HEK293 (cell line): ENCODE data around the gene BAIAP2.

Experiments
- FEZF1 ChIP-seq: fragments of 450-650 bp; formaldehyde crosslinking; IDR thresholded peaks from 2 replicates; pipeline ENCODE4 v1.5.1; 2016; ENCODE audit warnings: missing biosample characterization, missing genetic modification characterization
- ZNF140 ChIP-seq: fragments of 450-650 bp; formaldehyde crosslinking; IDR thresholded peaks from 2 replicates; pipeline ENCODE4 v1.5.1; 2016; ENCODE audit warnings: missing biosample characterization, missing genetic modification characterization
- ZNF157 ChIP-seq: fragments of 450-650 bp; formaldehyde crosslinking; IDR thresholded peaks from 2 replicates; pipeline ENCODE4 v1.5.1; 2016; ENCODE audit warnings: missing biosample characterization, missing genetic modification characterization
- ZNF302 ChIP-seq: fragments of 450-650 bp; formaldehyde crosslinking; IDR thresholded peaks from 2 replicates; pipeline ENCODE4 v1.5.1; 2016; ENCODE audit warnings: missing biosample characterization, missing genetic modification characterization, low read depth
- ZNF747 ChIP-seq: fragments of 450-650 bp; formaldehyde crosslinking; IDR thresholded peaks from 2 replicates; pipeline ENCODE4 v1.5.1; 2016; ENCODE audit warnings: missing biosample characterization, missing genetic modification characterization
- ZNF830 ChIP-seq: fragments of 450-650 bp; IDR thresholded peaks from 2 replicates; pipeline ENCODE4 v1.5.0; 2018; ENCODE audit warnings: missing biosample characterization, missing genetic modification characterization, low read depth, mild to moderate bottlenecking, moderate library complexity
- TF ChIP-seq, protein P1 (sequence below): fragments of 450-650 bp; formaldehyde crosslinking; IDR thresholded peaks from 2 replicates; pipeline ENCODE4 v1.5.1; 2016; ENCODE audit warnings: missing biosample characterization, missing genetic modification characterization

DNA sequence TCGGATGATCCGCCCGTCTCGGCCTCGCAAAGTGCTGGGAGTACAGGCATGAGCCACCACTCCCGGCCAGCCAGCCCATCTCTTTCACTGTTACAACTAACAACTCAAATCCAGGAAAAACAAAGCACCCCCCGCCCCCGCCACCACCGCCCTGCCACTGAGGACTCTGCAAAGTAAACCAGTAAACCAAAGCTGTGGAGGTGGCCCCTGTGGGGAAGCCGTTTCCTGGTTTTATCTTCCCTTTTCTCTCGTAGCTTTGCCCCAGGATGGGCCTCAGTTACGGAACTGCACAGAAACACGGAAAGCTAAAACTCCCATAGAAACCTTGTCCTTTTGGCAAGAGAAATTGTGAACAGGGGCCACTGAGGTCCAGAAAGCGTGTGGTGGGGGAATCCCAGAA is 25.8 kb upstream of the BAIAP2 start:
- no peak for TF ChIP-seq ZNF140 (tag by site-specific recombination)
- no peak for TF ChIP-seq ZNF302 (tag by site-specific recombination)
- no peak for TF ChIP-seq ZNF157
- TF ChIP-seq, protein P1, sequence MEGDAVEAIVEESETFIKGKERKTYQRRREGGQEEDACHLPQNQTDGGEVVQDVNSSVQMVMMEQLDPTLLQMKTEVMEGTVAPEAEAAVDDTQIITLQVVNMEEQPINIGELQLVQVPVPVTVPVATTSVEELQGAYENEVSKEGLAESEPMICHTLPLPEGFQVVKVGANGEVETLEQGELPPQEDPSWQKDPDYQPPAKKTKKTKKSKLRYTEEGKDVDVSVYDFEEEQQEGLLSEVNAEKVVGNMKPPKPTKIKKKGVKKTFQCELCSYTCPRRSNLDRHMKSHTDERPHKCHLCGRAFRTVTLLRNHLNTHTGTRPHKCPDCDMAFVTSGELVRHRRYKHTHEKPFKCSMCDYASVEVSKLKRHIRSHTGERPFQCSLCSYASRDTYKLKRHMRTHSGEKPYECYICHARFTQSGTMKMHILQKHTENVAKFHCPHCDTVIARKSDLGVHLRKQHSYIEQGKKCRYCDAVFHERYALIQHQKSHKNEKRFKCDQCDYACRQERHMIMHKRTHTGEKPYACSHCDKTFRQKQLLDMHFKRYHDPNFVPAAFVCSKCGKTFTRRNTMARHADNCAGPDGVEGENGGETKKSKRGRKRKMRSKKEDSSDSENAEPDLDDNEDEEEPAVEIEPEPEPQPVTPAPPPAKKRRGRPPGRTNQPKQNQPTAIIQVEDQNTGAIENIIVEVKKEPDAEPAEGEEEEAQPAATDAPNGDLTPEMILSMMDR (tag by site-specific recombination) = no peak
- no peak for TF ChIP-seq ZNF830
- TF ChIP-seq ZNF747 (tag by site-specific recombination) = no peak
- TF ChIP-seq FEZF1 (tag by site-specific recombination) = no peak
